IPS-15b (cell line): ENCODE results near the gene VEGFA.

Source experiments
- H3K27me3 ChIP-seq: one replicate; pipeline ENCODE4 v1.6.1; 2013; ENCODE audit warnings: low read length; ENCODE audit not compliant: control insufficient read depth, insufficient read depth
- H3K36me3 ChIP-seq: one replicate; pipeline ENCODE4 v1.6.1; 2013; ENCODE audit warnings: low read length; ENCODE audit not compliant: control insufficient read depth, insufficient read depth
- H3K4me1 ChIP-seq: one replicate; pipeline ENCODE4 v1.6.1; 2013; ENCODE audit warnings: mild to moderate bottlenecking, low read length; ENCODE audit not compliant: control insufficient read depth, insufficient read depth
- H3K4me3 ChIP-seq: one replicate; pipeline ENCODE4 v1.5.1; 2013; ENCODE audit warnings: low read depth, low read length
- H3K9ac ChIP-seq: one replicate; pipeline ENCODE4 v1.6.1; 2013; ENCODE audit warnings: low read depth, mild to moderate bottlenecking, low read length
- H3K9me3 ChIP-seq: one replicate; pipeline ENCODE4 v1.6.1; 2013; ENCODE audit warnings: mild to moderate bottlenecking, low read length; ENCODE audit not compliant: control insufficient read depth, insufficient read depth

VEGFA gene

GRCh38 chr6:43819958-43820357, 49.9 kb downstream of the VEGFA start:
- H3K9me3 ChIP-seq = no peaks in the 10 kb centered on the region
- H3K4me1 ChIP-seq = no peaks in the 10 kb centered on the region
- no peaks in the 10 kb centered on the region for H3K27me3 ChIP-seq

GRCh38 chr6:43820486-43820885, 50.5 kb downstream of the VEGFA start:
- Histone ChIP-seq H3K9ac (no peak overlapping the region), H3K27me3 (no peaks in the 10 kb centered on the region), H3K36me3 (no peaks in the 10 kb centered on the region), H3K4me3 (no peak overlapping the region), H3K9me3 (no peaks in the 10 kb centered on the region), H3K4me1 (no peaks in the 10 kb centered on the region)

More at GRCh38 chr6:43819958-43820357, 49.9 kb downstream of the VEGFA start:
- H3K9ac ChIP-seq = no peak overlapping the region
- no peaks in the 10 kb centered on the region for H3K36me3 ChIP-seq
- no peak overlapping the region for H3K4me3 ChIP-seq

GRCh38 chr6:43821101-43821886, 51.3 kb downstream of the VEGFA start:
- H3K4me1 ChIP-seq = no peaks in the 10 kb centered on the region
- no peaks in the 10 kb centered on the region for H3K27me3 ChIP-seq
- H3K4me3 ChIP-seq = no peak overlapping the region
- no peaks in the 10 kb centered on the region for H3K36me3 ChIP-seq
- no peak overlapping the region for H3K9ac ChIP-seq
- no peaks in the 10 kb centered on the region for H3K9me3 ChIP-seq

DNA sequence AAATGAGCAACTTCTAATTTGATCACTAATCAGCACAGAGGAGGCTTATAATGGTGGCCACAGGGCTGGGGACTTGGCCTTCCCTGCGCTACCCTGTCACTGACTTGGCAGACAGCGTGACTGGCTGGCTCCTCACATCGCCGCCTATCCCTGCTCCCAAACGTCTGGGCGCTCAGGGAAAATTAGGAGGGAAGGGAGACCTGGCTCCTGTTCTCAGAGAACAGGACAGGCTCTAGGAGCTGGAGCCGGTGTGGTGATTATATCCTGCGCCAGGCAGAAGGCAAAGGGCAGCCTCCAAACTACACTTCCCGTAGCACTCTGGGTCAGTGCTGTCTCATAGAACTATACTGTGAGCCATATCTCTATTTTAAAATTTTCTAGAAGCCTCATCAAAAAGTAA, 53.4 kb downstream of the VEGFA start:
- no peaks in the 10 kb centered on the region for H3K36me3 ChIP-seq
- H3K9ac ChIP-seq = no peak overlapping the region
- H3K27me3 ChIP-seq = no peaks in the 10 kb centered on the region
- no peak overlapping the region for H3K4me3 ChIP-seq
- no peaks in the 10 kb centered on the region for H3K9me3 ChIP-seq
- H3K4me1 ChIP-seq = no peaks in the 10 kb centered on the region

DNA sequence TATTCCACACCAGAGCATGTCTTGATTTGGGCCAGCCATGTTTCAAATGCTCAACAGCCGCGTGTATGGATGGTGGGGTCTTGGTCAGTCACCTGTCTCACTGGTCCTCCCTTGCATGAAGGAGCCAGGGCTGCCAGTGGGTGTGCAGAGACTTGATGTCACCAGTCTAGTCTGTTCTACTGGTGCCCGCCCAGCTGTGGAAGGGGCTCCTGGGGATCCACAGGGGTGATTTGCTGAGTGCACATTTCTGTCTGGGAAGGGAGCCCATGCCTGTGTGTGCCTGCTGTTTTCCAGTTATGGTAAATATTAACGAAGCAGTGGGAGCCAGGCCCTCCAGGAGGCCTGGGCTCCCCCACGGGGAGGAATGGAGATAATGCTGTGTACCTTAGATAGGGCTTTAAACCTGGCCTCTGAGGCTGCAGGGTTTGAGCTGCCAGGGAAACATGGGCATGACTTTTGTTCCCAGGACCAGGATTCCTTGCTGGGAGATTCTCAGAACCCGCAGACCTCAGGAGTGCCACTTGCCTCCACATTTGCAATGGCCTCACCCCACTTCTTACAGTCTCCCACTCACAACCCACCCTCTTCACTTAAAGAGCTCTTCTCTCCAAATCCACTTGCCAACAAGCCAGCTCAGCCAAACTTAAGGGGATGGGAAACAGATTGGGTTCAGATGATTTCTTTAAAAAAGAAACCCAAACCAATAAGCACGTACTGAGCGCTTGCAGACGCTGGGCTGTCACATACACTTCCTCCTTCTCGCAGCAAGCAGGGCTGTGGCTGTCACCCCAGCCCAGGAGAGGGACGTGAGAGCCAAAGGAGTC, 54.1 kb downstream of the VEGFA start:
- Histone ChIP-seq H3K4me3 (no peak overlapping the region), H3K27me3 (no peaks in the 10 kb centered on the region), H3K36me3 (no peaks in the 10 kb centered on the region), H3K9me3 (no peaks in the 10 kb centered on the region), H3K4me1 (no peaks in the 10 kb centered on the region), H3K9ac (no peak overlapping the region)

DNA sequence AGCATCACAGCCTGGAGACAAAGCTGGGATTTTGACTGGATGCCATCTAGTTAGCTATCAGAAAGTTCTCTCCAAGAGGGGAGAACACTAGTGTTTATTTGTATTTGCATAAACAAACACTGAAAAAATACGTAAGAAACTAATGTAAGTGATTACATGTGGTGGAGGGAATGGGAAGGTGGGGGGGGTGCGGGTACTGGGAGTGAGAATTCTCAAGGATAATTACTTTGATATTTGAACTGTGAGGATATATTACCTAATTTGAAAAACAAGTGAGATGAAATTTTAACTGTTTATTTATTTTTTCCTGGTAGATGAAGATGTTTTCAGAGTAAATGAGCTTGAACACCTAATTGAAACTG, 54.7 kb downstream of the VEGFA start:
- no peaks in the 10 kb centered on the region for H3K27me3 ChIP-seq
- no peak overlapping the region for H3K9ac ChIP-seq
- H3K9me3 ChIP-seq = no peaks in the 10 kb centered on the region
- no peaks in the 10 kb centered on the region for H3K36me3 ChIP-seq
- no peaks in the 10 kb centered on the region for H3K4me1 ChIP-seq
- no peak overlapping the region for H3K4me3 ChIP-seq

- H3K4me3 ChIP-seq = no peak overlapping the region
- H3K9ac ChIP-seq = no peak overlapping the region
- H3K36me3 ChIP-seq = no peaks in the 10 kb centered on the region
- no peaks in the 10 kb centered on the region for H3K4me1 ChIP-seq
- H3K9me3 ChIP-seq = no peaks in the 10 kb centered on the region
- H3K27me3 ChIP-seq = no peaks in the 10 kb centered on the region
These were observed 55.4 kb downstream of the VEGFA start for GRCh38 chr6:43825187-43826115.

DNA sequence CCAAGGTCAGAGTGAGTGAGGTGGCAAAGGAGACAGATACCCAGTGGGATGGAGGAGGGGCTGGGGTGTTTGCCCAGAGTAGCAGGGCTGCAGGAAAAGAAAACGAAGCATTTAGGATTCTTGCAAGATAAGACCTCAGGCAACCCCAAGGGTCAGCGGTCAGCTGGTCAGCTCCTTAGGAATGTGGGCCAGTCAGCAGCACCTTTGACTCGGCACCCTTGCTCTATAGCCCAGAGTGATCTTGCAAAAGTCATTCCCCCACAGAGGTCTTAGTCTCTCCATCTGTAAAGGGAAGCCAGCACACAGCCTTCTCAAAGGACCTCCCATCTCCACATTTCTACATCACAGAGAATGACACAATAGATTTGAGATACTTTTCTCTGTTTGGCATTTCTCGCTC, 56.7 kb downstream of the VEGFA start:
- Histone ChIP-seq H3K9ac (no peak overlapping the region), H3K4me3 (no peak overlapping the region), H3K9me3 (no peaks in the 10 kb centered on the region), H3K36me3 (no peaks in the 10 kb centered on the region), H3K4me1 (no peaks in the 10 kb centered on the region), H3K27me3 (no peaks in the 10 kb centered on the region)

- Histone ChIP-seq H3K36me3 (no peaks in the 10 kb centered on the region), H3K4me3 (no peak overlapping the region), H3K27me3 (no peaks in the 10 kb centered on the region), H3K9me3 (no peaks in the 10 kb centered on the region), H3K9ac (no peak overlapping the region), H3K4me1 (no peaks in the 10 kb centered on the region)
These were observed 57.9 kb downstream of the VEGFA start for GRCh38 chr6:43827898-43828297.

- Histone ChIP-seq H3K4me1 (no peaks in the 10 kb centered on the region), H3K9ac (no peak overlapping the region), H3K36me3 (no peaks in the 10 kb centered on the region), H3K9me3 (no peaks in the 10 kb centered on the region), H3K27me3 (no peaks in the 10 kb centered on the region), H3K4me3 (no peak overlapping the region)
These were observed 58.7 kb downstream of the VEGFA start for GRCh38 chr6:43828711-43829110.

GRCh38 chr6:43829470-43829869, 59.5 kb downstream of the VEGFA start:
- no peaks in the 10 kb centered on the region for H3K4me1 ChIP-seq
- no peak overlapping the region for H3K9ac ChIP-seq
- no peaks in the 10 kb centered on the region for H3K36me3 ChIP-seq
- no peaks in the 10 kb centered on the region for H3K27me3 ChIP-seq
- no peak overlapping the region for H3K4me3 ChIP-seq
- no peaks in the 10 kb centered on the region for H3K9me3 ChIP-seq
